Measurements from ENCODE around the gene GAL3ST3.

GAL3ST3 gene

GRCh38 chr11:66061268-66061667 lies 12.3 kb upstream of the GAL3ST3 start:
- Histone ChIP-seq H3K27me3 (ENCODE audit: insufficient read depth, poor library complexity, severe bottlenecking) (no peaks in the 10 kb centered on the region), H3K4me3 (replicated peaks; ENCODE audit: insufficient read depth, low read length) (no peak overlapping the region), H3K27ac (replicated peaks) (no peak overlapping the region)
- DNase-seq (ENCODE audit: low read depth in 1 of 2, low spot score in 1 of 2): no peak
- TF ChIP-seq REST (IDR thresholded peaks at IDR 0.05; ENCODE audit: insufficient replicate concordance, low read depth) (no peak), CTCF (IDR thresholded peaks at IDR 0.05; ENCODE audit: insufficient read depth, low read length) (no peak), SPI1 (IDR thresholded peaks at IDR 0.05; ENCODE audit: borderline replicate concordance, low read depth) (no peak), GABPA (IDR thresholded peaks at IDR 0.05; ENCODE audit: low read depth) (no peak), POLR2AphosphoS5 (IDR thresholded peaks at IDR 0.05; ENCODE audit: low read depth) (no peak)

GRCh38 chr11:66059966-66060680 lies 11.2 kb upstream of the GAL3ST3 start:
- TF ChIP-seq CTCF (IDR thresholded peaks at IDR 0.05; ENCODE audit: insufficient read depth, low read length): no peak
- TF ChIP-seq SPI1 (IDR thresholded peaks at IDR 0.05; ENCODE audit: borderline replicate concordance, low read depth): no peak
- no peak for TF ChIP-seq REST (IDR thresholded peaks at IDR 0.05; ENCODE audit: insufficient replicate concordance, low read depth)
- TF ChIP-seq POLR2AphosphoS5 (IDR thresholded peaks at IDR 0.05; ENCODE audit: low read depth): no peak
- no peak for TF ChIP-seq GABPA (IDR thresholded peaks at IDR 0.05; ENCODE audit: low read depth)
- Histone ChIP-seq H3K4me3 (replicated peaks; ENCODE audit: insufficient read depth, low read length) (no peak overlapping the region), H3K27ac (replicated peaks) (no peak overlapping the region), H3K27me3 (ENCODE audit: insufficient read depth, poor library complexity, severe bottlenecking) (no peaks in the 10 kb centered on the region)
- no peak for DNase-seq (ENCODE audit: low read depth in 1 of 2, low spot score in 1 of 2)

GRCh38 chr11:66056501-66056900 lies 7.5 kb upstream of the GAL3ST3 start:
- TF ChIP-seq GABPA (IDR thresholded peaks at IDR 0.05; ENCODE audit: low read depth): no peak
- TF ChIP-seq REST (IDR thresholded peaks at IDR 0.05; ENCODE audit: insufficient replicate concordance, low read depth): no peak
- TF ChIP-seq POLR2AphosphoS5 (IDR thresholded peaks at IDR 0.05; ENCODE audit: low read depth): no peak
- no peak for TF ChIP-seq CTCF (IDR thresholded peaks at IDR 0.05; ENCODE audit: insufficient read depth, low read length)
- no peak for TF ChIP-seq SPI1 (IDR thresholded peaks at IDR 0.05; ENCODE audit: borderline replicate concordance, low read depth)
- Histone ChIP-seq H3K4me3 (replicated peaks; ENCODE audit: insufficient read depth, low read length) (no peak overlapping the region), H3K27ac (replicated peaks) (no peak overlapping the region), H3K27me3 (ENCODE audit: insufficient read depth, poor library complexity, severe bottlenecking) (no peaks in the 10 kb centered on the region)
- DNase-seq (ENCODE audit: low read depth in 1 of 2, low spot score in 1 of 2): no peak
